ENCODE measurements around the gene PLOD3.

- TF ChIP-seq CTCF (IDR thresholded peaks at IDR 0.05; ENCODE audit: borderline replicate concordance, extremely low read depth, low read length, poor library complexity, severe bottlenecking) (no peak), EZH2 (IDR thresholded peaks at IDR 0.05; ENCODE audit: borderline replicate concordance, low read depth, low read length, severe bottlenecking) (no peak)
These were observed 48.9 kb downstream of the PLOD3 start for GRCh38 chr7:101168412-101169049.
